ENCODE data around the gene TUSC2. TPM values are rescaled to one million over a fixed set of nuclear protein-coding genes. Genes with fewer than 3 reads are reported as not detected.

Gene TUSC2
- total and polyA plus RNA-seq, 2 of the 13 experiments (the other 11 are each of a cell fraction or from before 2014, with no cell fraction given) = 36.7 to 39.1 TPM

DNA sequence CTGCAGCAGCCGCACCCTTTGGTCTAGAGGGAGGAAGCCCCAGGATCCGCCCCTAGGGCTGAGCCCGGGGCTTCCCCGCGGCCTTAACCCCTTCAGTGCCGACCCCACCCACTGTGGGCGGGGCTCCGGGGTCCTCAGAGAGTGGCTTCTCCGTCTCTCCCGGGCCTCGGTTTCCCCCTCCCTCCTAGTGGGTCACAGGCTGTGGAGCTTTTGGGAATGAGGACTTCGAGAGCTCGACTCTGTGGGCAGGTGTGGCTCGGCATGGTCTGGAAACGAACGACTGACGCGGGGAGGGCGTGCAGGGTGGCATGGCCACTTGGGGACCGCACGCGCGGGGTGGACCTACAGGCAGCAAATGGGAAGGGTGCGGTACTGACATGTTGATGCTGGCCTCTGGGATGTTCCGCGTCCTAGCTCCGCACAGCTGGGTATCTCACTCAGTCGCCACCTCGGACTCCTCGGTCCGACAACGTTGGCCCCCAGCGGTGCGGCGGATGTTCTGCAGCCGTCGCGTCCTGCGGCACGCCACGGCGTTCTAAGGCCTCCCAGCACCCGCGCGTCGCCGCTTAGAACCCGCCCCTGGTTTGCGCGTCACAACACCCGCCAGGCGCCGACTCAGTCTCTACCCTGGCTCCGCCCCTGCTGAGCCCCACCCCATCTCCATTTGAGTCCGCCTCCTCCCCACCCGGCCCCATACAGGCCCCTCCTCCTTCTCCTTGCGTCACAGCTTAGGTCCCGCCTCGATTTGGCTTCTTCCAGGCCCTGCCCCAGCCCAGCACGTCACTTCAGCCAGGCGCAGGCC is 29.0 kb downstream of the TUSC2 start, which contains the start of the genes HYAL3 and NAA80 (continued):
- TF ChIP-seq ATRX (CRISPR knock-in tag; IDR thresholded peaks at IDR 0.05; ENCODE audit: borderline replicate concordance) = no peak
- TF ChIP-seq, protein P1, sequence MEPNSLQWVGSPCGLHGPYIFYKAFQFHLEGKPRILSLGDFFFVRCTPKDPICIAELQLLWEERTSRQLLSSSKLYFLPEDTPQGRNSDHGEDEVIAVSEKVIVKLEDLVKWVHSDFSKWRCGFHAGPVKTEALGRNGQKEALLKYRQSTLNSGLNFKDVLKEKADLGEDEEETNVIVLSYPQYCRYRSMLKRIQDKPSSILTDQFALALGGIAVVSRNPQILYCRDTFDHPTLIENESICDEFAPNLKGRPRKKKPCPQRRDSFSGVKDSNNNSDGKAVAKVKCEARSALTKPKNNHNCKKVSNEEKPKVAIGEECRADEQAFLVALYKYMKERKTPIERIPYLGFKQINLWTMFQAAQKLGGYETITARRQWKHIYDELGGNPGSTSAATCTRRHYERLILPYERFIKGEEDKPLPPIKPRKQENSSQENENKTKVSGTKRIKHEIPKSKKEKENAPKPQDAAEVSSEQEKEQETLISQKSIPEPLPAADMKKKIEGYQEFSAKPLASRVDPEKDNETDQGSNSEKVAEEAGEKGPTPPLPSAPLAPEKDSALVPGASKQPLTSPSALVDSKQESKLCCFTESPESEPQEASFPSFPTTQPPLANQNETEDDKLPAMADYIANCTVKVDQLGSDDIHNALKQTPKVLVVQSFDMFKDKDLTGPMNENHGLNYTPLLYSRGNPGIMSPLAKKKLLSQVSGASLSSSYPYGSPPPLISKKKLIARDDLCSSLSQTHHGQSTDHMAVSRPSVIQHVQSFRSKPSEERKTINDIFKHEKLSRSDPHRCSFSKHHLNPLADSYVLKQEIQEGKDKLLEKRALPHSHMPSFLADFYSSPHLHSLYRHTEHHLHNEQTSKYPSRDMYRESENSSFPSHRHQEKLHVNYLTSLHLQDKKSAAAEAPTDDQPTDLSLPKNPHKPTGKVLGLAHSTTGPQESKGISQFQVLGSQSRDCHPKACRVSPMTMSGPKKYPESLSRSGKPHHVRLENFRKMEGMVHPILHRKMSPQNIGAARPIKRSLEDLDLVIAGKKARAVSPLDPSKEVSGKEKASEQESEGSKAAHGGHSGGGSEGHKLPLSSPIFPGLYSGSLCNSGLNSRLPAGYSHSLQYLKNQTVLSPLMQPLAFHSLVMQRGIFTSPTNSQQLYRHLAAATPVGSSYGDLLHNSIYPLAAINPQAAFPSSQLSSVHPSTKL (CRISPR knock-in tag; IDR thresholded peaks at IDR 0.05) = no peak; the same call in 1 of the 2 replicates
- TF ChIP-seq ZNF20 (CRISPR knock-in tag; IDR thresholded peaks at IDR 0.05) = no peak
- no peak for TF ChIP-seq POLR2AphosphoS2 (IDR thresholded peaks at IDR 0.05; ENCODE audit: low read depth, low read length)
- TF ChIP-seq, protein P2, sequence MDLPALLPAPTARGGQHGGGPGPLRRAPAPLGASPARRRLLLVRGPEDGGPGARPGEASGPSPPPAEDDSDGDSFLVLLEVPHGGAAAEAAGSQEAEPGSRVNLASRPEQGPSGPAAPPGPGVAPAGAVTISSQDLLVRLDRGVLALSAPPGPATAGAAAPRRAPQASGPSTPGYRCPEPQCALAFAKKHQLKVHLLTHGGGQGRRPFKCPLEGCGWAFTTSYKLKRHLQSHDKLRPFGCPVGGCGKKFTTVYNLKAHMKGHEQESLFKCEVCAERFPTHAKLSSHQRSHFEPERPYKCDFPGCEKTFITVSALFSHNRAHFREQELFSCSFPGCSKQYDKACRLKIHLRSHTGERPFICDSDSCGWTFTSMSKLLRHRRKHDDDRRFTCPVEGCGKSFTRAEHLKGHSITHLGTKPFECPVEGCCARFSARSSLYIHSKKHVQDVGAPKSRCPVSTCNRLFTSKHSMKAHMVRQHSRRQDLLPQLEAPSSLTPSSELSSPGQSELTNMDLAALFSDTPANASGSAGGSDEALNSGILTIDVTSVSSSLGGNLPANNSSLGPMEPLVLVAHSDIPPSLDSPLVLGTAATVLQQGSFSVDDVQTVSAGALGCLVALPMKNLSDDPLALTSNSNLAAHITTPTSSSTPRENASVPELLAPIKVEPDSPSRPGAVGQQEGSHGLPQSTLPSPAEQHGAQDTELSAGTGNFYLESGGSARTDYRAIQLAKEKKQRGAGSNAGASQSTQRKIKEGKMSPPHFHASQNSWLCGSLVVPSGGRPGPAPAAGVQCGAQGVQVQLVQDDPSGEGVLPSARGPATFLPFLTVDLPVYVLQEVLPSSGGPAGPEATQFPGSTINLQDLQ (CRISPR knock-in tag; IDR thresholded peaks at IDR 0.05) = no peak; the same call in none of the 2 replicates
- no peak for TF ChIP-seq NBN (conservative IDR thresholded peaks at IDR 0.05)
- TF ChIP-seq, protein P3, sequence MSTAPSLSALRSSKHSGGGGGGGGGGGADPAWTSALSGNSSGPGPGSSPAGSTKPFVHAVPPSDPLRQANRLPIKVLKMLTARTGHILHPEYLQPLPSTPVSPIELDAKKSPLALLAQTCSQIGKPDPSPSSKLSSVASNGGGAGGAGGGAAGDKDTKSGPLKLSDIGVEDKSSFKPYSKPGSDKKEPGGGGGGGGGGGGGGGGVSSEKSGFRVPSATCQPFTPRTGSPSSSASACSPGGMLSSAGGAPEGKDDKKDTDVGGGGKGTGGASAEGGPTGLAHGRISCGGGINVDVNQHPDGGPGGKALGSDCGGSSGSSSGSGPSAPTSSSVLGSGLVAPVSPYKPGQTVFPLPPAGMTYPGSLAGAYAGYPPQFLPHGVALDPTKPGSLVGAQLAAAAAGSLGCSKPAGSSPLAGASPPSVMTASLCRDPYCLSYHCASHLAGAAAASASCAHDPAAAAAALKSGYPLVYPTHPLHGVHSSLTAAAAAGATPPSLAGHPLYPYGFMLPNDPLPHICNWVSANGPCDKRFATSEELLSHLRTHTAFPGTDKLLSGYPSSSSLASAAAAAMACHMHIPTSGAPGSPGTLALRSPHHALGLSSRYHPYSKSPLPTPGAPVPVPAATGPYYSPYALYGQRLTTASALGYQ (CRISPR knock-in tag; IDR thresholded peaks at IDR 0.05) = 0 out of 2 replicates have a peak, but pooled peaks have one; percentile 61
- TF ChIP-seq, protein P4, sequence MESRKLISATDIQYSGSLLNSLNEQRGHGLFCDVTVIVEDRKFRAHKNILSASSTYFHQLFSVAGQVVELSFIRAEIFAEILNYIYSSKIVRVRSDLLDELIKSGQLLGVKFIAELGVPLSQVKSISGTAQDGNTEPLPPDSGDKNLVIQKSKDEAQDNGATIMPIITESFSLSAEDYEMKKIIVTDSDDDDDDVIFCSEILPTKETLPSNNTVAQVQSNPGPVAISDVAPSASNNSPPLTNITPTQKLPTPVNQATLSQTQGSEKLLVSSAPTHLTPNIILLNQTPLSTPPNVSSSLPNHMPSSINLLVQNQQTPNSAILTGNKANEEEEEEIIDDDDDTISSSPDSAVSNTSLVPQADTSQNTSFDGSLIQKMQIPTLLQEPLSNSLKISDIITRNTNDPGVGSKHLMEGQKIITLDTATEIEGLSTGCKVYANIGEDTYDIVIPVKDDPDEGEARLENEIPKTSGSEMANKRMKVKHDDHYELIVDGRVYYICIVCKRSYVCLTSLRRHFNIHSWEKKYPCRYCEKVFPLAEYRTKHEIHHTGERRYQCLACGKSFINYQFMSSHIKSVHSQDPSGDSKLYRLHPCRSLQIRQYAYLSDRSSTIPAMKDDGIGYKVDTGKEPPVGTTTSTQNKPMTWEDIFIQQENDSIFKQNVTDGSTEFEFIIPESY (CRISPR knock-in tag; IDR thresholded peaks at IDR 0.05) = 0 out of 2 replicates have a peak, but pooled peaks have one; percentile 16
- peak; percentile 74 for TF ChIP-seq CEBPB (IDR thresholded peaks at IDR 0.05; ENCODE audit: borderline replicate concordance, low read depth, low read length)
- TF ChIP-seq HNRNPLL (IDR thresholded peaks at IDR 0.05; ENCODE audit: low read depth, low read length, poor library complexity, severe bottlenecking) = peak; percentile 48
- peak; percentile 45; the same call in 1 of the 2 replicates for TF ChIP-seq SMYD3 (CRISPR knock-in tag; IDR thresholded peaks at IDR 0.05)
- TF ChIP-seq, protein P5, sequence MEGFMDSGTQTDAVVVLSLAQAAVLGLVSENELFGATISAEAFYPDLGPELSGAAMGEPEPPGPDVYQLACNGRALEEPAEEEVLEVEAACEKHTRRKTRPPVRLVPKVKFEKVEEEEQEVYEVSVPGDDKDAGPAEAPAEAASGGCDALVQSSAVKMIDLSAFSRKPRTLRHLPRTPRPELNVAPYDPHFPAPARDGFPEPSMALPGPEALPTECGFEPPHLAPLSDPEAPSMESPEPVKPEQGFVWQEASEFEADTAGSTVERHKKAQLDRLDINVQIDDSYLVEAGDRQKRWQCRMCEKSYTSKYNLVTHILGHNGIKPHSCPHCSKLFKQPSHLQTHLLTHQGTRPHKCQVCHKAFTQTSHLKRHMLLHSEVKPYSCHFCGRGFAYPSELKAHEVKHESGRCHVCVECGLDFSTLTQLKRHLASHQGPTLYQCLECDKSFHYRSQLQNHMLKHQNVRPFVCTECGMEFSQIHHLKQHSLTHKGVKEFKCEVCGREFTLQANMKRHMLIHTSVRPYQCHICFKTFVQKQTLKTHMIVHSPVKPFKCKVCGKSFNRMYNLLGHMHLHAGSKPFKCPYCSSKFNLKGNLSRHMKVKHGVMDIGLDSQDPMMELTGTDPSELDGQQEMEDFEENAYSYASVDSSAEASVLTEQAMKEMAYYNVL (CRISPR knock-in tag; IDR thresholded peaks at IDR 0.05; ENCODE audit: borderline replicate concordance) = peak; percentile 45; the same call in 1 of the 2 replicates
- TF ChIP-seq NFKBIZ (CRISPR knock-in tag; IDR thresholded peaks at IDR 0.05) = no peak
- no peak for TF ChIP-seq ZNF34 (CRISPR knock-in tag; IDR thresholded peaks at IDR 0.05; ENCODE audit: borderline replicate concordance)
- no peak; the same call in 1 of the 2 replicates for TF ChIP-seq ZNF235 (CRISPR knock-in tag; IDR thresholded peaks at IDR 0.05; ENCODE audit: borderline replicate concordance)

Data from HepG2 (cell line).